Activated CD4-positive, CD25-positive, alpha-beta regulatory T cell treated with anti-CD3 and anti-CD28 coated beads, Interleukin-2, amount 50 U/mL, for 16 hours (primary cell): ENCODE results near the gene XYLT2.

Experiments
- DNase-seq: peaks from one replicate; pipeline ENCODE4 v3.0.0-alpha.2; 2020; ENCODE audit warnings: low read depth, low spot score

Gene XYLT2

GRCh38 chr17:50363217-50364060 is 17.5 kb downstream of the XYLT2 start:
- DNase-seq = no peak

GRCh38 chr17:50364061-50364458 is 18.1 kb downstream of the XYLT2 start:
- no peak for DNase-seq

- no peak for DNase-seq
Observed at GRCh38 chr17:50364715-50365114, 18.8 kb downstream of the XYLT2 start.

GRCh38 chr17:50365165-50365564 is 19.2 kb downstream of the XYLT2 start:
- DNase-seq = no peak

GRCh38 chr17:50365649-50366393 is 19.9 kb downstream of the XYLT2 start:
- DNase-seq = no peak

- no peak for DNase-seq
Observed at GRCh38 chr17:50367401-50367800, 21.5 kb downstream of the XYLT2 start.

- DNase-seq = no peak
Observed at GRCh38 chr17:50370052-50370451, 24.1 kb downstream of the XYLT2 start.

GRCh38 chr17:50371526-50371925 is 25.6 kb downstream of the XYLT2 start:
- no peak for DNase-seq

GRCh38 chr17:50372222-50372757 is 26.4 kb downstream of the XYLT2 start:
- no peak for DNase-seq

- DNase-seq = peak; percentile 75
Observed at GRCh38 chr17:50372758-50373556, 27.0 kb downstream of the XYLT2 start, which contains the start of the genes EME1 and MRPL27. Gene EME1, plus strand, starts transcription at chr17:50373229. Its CDS starts 1,980 bp downstream, at chr17:50375209. Gene MRPL27, minus strand, starts transcription at chr17:50373184. Its CDS starts 14 bp downstream, at chr17:50373170.

- DNase-seq = no peak
Observed at GRCh38 chr17:50373705-50374104, 27.8 kb downstream of the XYLT2 start.

GRCh38 chr17:50375858-50376538 is 30.1 kb downstream of the XYLT2 start:
- DNase-seq = no peak

GRCh38 chr17:50379351-50380132 is 33.6 kb downstream of the XYLT2 start:
- no peak for DNase-seq

- DNase-seq = no peak
Observed at GRCh38 chr17:50380369-50381259, 34.7 kb downstream of the XYLT2 start.

GRCh38 chr17:50381260-50381815 is 35.4 kb downstream of the XYLT2 start:
- DNase-seq = no peak

- no peak for DNase-seq
Observed at GRCh38 chr17:50381920-50382319, 36.0 kb downstream of the XYLT2 start.

GRCh38 chr17:50382931-50383330 is 37.0 kb downstream of the XYLT2 start:
- DNase-seq = no peak

- DNase-seq = no peak
Observed at GRCh38 chr17:50386510-50386909, 40.6 kb downstream of the XYLT2 start.

GRCh38 chr17:50388728-50389127 is 42.8 kb downstream of the XYLT2 start:
- no peak for DNase-seq
